SH-SY5Y (cell line): Measurements from ENCODE around the gene ARMH2.

Source experiments
- GATA2 ChIP-seq: IDR thresholded peaks from 2 replicates; pipeline ENCODE4 v1.6.1; 2011; ENCODE audit warnings: mild to moderate bottlenecking, low read depth, low read length
- GATA3 ChIP-seq: IDR thresholded peaks from 2 replicates; pipeline ENCODE4 v1.6.1; 2011; ENCODE audit warnings: low read depth, mild to moderate bottlenecking, low read length, moderate library complexity

The ARMH2 gene

DNA sequence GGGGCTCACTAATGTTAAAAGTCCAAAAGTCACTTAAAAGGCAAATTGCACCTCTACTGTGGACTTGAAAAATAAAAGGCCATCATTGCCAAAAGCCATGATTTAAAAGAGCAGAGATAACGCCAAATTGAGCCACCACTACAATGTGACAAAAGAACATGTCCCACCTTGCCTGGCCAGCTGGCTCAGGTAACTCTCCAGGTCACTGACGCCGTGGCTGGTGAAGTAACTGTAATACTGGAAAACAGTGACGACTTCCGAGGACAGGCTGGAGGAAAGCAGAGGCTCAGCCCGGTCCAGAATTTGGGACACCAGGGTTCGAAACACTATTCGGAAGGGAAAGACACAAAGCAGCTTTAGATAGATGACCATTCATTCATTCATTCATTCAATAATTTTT is 29.3 kb upstream of the ARMH2 start:
- TF ChIP-seq GATA3, result no peak
- no peak for TF ChIP-seq GATA2

DNA sequence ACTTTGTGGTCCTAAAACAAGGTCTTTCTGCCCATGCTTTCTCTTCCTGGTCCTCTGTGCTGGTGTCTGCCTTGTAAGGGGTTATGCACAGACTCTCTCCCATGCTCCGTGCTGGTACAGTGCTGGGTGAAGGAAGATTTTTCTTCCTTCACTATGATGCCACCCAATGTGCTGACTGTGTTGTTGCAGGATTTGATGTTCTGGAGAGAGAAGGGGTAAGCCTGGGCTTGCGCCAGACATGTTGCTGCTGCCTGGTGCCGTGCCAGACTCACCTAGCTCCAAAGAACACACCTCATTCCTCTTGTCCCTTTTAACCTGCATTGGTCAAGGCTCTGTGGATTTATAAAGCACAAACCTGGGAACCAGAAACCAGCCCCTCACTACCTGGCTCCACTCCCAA is 28.4 kb upstream of the ARMH2 start:
- no peak for TF ChIP-seq GATA3
- no peak for TF ChIP-seq GATA2

DNA sequence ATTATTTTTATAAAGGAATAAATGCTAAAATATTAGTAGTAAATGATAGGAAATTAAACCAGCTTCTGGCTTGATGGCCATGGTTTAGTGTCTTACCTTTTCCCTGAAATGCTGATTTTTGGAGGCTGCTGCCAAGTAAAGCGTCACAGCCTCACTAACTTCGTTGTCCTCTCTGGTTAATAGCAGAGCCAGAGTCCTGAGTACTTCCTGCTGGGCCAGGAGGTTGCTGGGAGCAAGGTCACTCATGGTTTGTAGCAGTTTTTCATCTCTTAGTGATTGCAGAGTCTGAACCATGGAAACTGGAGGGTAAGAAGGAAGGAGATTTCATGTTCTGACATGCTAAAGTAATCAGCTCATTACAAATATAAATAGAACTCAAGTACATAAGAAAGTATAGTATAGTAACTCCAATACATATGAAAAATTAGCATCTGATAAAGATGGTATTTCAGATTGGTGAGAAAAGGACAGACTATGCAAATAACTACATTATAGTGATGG is 26.5 kb upstream of the ARMH2 start:
- no peak for TF ChIP-seq GATA3
- TF ChIP-seq GATA2, result no peak

DNA sequence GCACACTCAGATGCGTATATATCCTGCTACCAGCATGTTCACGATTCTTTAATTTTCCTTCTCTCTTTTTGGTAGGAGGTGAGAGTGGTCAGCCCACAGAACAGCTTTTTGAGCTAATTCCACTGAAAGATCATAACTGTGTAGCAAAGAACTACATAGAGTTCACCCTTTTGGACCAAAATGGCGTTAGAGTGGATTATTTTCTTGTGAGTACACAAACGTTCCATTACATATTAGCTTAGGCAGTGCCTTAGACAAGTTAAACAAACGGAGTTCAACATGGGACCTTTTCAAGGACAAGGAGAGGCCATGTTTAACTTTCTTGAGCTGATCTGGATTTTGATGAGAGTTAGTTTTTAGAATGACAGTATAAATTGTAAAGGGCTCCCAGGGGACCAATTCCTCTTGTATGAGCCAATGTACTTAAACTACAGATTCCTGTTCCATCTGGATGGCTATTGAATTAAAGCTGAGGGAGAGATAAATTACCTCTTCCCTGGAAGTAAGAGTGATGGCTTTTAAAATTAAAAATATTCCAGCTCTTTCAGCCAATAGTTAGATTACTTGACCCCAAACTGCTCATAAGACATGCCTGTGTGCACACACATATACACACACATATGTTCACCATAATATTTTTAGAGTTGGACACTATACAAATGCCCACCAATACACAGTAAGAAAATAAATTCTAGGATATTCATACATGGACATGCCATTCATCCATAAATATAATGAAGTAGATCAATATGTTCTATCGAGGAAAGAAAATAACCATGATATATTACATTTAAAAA is 25.6 kb upstream of the ARMH2 start:
- TF ChIP-seq GATA3 (no peak), GATA2 (no peak)

DNA sequence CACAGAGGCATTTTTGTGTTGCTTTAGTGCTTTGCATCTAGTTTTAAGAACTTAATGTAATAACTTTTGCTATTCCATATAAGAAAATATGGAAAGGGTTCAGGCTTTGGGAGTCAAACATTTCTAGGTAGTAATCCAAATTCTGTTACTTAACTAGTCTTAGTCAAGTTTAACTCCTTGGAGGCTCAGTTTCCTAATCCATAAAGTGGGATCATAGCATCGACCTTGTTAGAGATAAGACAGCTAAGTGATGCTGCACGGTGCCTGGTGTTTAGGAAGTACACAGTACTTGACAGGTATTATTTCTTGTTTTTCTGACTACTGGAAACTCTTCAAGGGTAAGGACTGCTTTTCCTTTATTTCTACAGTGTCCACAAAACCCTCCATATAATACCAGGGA is 24.5 kb upstream of the ARMH2 start:
- TF ChIP-seq GATA2, result no peak
- no peak for TF ChIP-seq GATA3

DNA sequence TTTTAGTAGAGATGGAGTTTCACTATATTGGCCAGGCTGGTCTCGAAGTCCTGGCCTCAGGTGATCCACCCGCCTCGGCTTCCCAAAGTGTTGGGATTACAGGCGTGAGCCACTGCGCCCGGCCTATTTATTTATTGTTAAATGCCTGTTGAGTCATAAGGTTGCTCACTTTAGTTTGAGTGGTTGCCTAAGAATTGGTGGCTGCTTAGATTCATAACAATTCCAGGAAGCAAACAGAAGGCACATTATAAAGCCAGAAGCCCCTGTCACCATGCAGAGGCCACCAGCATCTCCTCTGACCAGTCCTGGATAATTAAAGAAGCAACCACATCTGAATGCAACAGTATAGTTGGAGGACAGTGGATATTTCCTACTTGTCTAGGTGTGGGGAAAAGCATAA is 24.0 kb upstream of the ARMH2 start:
- no peak for TF ChIP-seq GATA3
- no peak for TF ChIP-seq GATA2

DNA sequence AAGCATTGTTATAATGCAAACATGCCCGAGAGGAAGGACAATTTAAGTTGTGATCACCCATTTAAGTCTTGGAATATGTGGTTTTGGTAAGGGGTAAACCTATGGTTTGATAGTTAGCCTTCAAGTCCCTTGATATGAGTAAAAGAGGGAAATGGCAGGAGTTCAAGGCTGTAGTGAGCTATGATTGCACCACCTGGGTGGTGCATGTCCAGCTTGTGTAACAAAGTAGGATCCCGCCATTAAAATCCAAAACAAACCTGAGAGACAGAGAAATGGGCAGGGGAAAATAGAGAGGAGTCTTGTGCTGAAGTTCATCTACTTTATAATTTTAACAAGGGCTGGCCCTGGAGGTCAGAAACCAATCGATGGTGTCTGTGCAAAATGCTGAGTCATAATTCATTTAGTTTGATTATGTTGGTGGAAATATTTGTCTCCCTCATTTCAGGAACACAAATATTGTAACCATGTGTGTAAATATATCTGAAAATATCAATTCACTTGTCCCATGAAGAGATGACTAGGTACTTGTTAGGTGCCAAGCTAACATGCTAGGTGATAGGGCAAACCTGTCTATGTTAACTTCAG is 23.2 kb upstream of the ARMH2 start:
- TF ChIP-seq GATA2 (no peak), GATA3 (no peak)

DNA sequence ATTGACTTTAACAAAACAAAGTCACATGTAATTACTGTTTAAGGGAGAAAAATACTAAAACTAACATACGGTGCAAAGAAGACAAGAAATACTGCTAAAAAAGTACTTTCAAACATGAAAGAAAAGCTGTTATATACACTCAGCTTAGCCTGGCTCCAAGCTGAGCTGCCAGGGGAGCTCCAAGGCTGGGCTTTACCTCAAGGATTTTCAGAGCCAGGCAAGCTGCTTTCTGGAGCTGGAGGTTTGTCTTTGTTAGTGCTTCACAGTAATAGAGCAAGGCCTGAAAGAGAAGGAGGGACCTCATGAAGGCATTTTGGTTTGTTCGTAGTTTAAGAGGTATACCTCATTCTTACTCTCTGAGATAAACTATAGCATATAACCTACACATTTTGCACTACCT is 19.6 kb upstream of the ARMH2 start:
- TF ChIP-seq GATA2 (no peak), GATA3 (no peak)

DNA sequence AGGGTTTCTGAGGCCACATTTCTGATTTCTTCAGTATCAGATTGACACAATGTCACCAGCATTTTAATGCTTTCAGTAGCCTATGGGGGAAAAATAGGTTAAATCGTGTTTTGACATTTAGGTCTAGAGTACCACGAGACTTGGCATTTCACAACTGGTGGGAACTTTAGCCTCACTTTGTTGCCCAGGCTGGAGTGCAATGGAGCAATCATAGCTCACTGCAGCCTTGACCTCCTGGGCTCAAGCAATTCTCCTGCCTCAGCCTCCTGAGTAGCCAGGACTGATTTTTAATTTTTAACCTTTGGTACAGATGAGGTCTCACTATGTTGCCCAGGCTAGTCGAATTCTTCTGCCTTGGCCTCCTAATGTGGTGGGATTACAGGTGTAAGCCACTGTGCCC is 11.0 kb upstream of the ARMH2 start:
- TF ChIP-seq GATA2 (no peak), GATA3 (no peak)

DNA sequence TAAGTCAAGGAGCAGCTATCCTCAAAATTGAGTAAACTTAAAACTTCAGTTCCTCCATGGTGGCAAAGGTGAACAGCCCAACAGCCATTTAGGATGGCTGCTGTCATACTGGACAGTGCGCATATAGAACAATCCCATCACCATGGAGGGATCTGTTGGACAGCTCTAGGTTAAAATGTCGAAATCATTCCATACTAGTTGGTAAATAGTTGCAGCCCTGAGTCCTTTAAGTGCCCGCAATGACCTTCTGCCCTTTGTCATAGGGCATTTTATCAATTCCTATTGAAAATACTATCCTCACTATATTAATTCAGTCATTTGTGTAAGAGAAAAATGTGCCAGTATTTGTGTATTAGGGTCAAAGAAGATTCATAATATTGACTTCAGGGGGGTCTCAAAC is 8.9 kb upstream of the ARMH2 start:
- TF ChIP-seq GATA3 (no peak), GATA2 (no peak)

DNA sequence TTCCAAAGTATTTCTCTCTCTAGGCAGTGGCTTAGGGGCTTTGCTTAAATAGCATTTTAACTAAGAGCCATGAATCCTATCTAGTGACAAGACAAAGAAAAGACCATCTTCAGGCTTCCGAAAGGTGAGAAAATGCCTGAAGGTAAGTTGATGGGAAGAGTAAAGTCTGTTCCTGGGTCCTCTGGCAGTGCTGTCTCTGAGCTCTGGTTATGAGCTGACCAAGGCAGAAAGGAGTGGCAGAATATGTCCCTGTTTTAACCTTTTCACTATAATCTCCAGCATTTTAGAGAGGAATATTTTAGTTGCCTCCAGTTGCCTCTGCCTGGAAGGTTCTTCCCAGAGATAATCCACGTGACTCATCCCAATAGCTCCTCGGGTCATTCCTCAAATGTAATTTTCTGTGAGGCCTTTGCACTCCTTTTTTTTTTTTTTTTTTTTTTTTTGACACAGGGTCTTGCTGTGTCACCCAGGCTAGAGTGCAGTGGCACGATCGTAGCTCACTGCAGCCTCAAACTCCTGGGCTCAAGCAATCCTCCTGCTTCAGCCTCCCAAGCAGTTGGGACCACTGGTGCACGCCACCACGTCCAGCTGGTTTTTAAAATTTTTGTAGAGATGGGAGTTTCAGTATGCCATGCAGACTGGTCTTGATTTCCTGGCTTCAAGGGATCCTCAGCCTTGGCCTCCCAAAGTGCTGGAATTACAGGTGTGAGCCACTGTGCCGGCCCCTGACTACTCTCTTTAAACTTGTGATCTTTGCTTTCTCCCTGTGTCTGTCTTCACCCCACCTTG is 3.7 kb upstream of the ARMH2 start:
- TF ChIP-seq GATA2 (no peak), GATA3 (no peak)

DNA sequence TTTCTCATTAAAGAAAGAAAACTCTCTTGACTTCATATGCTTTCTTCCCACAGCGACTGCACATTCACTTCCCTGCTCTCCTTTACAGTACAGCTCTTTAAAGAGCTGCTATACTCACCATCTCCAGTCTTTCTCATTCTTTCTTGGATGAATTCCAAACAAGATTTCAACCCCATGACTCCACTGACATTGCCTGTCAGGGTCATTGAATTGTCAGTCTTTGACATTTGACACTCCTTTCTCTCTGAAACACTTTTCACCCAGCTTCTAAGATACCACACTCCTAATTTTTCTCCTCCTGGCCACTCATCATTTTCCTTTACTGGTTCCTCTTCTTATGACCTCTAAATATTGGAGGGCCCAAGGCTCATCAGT is 811 bp upstream of the ARMH2 start:
- TF ChIP-seq GATA3 (no peak), GATA2 (no peak)

DNA sequence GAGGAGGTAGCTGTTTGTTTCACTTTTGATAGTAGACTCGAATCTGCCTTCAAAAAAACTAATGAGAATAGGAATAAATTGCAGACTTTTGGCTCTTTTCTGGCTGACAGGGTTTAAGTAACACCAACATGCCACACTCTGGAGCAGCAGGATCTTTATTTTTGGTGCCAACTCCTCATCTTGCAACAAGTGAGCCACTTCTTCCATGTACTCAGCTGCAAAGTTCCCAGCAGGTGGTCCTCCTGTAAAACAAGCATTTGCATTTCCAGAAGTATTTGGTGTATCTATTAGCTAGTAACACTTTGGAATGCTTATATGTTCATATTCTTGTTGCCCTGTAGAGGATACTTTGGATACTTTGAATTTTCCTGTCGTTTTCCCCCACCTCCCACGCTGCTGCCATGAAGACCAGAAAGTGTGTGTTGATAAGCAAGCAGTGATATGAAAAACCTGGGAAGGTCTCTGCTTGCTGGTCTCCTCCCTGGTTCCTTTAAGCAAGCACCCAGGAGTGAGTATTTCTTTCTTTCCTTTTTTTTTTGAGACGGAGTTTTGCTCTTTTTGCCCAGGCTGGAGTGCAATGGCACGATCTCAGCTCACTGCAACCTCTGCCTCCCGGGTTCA is 1.0 kb downstream of the ARMH2 start:
- no peak for TF ChIP-seq GATA3
- no peak for TF ChIP-seq GATA2

DNA sequence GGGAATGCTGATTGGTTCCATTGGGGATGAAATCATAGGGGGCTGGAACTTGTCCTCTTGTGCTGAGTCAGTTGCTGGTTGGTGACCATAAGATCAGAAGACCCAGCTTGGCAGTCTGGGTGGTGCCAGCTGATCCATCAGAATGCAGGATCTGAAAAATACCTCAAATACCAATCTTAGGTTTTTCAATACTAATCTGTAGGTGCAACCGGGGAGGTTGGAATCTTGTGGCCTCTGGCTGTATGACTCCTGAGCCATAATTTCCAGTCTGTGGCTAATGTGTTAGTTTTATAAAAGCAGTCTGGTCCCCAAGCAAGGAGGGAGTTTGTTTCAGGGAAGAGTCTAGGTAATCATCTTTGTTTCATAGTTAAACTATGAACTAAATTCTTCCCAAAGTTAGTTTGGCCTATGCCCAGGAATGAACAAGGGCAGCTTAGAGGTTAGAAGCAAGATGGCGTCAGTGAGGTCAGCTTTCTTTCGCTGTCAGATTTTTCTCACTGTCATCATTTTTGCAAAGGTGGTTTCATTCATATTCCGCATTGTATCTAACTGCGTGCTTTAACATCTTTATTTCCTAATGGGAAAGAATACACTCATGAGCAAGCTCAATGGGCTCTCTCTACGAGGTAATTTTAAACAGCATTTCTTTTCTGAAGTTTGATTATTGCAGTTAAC is 2.0 kb downstream of the ARMH2 start:
- TF ChIP-seq GATA3, result no peak
- no peak for TF ChIP-seq GATA2
